ENCODE data around the gene RASD1.

GRCh38 chr17:17499402-17500145, 3.4 kb upstream of the RASD1 start:
- TF ChIP-seq CTCF (IDR thresholded peaks at IDR 0.05; ENCODE audit: low read length) (no peak), EZH2 (optimal IDR thresholded peaks at IDR 0.05; ENCODE audit: low read depth, low read length) (no peak), EZH2phosphoT487 (IDR thresholded peaks at IDR 0.05; ENCODE audit: low read length) (no peak)

Measured in MM.1S (cell line).